ENCODE measurements around the gene NHLRC2.

NHLRC2 gene

GRCh38 chr10:113911113-113911512, 56.7 kb downstream of the NHLRC2 start:
- no peak for DNase-seq (ENCODE audit: low spot score)

DNA sequence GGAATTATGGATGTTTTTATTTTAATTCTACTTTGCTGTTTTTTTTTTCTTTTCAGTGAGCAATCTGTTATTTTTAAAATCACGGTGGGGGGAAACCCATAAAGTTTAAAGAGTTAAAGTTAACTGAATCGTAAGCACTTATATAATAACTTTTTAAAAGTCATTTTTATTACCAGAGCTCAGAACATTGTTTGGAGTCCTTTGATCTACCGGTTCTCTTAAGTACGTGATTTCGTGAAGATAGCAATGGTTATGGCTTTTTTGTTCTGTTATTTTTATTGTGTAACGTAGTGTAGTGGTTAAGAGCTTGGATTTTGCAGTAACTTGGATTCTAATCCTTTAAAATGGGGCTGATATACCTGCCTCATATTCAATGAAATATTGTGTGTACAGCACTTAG, 57.4 kb downstream of the NHLRC2 start:
- DNase-seq (ENCODE audit: low spot score), result no peak

GRCh38 chr10:113912582-113912981, 58.1 kb downstream of the NHLRC2 start:
- no peak for DNase-seq (ENCODE audit: low spot score)

DNA sequence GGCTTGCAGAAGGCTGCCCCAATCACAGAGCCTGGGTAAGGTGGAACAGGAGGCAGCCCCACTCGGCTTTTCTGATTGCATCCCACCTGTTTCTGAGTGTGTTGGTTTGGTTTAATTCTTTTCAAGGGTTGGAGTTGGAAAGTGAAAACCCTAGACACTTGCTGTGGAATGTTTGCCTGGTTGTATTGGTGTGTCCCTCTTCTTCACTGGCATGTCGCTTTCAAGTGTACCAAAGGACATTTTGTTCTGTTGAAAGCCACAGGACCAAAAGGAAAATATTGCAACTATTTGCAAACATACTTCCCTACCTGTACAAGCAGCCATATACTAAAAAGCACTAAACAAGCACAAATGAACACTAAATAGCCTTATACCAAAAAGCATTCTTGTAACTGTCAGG, 60.5 kb downstream of the NHLRC2 start:
- DNase-seq (ENCODE audit: low spot score), result no peak

DNA sequence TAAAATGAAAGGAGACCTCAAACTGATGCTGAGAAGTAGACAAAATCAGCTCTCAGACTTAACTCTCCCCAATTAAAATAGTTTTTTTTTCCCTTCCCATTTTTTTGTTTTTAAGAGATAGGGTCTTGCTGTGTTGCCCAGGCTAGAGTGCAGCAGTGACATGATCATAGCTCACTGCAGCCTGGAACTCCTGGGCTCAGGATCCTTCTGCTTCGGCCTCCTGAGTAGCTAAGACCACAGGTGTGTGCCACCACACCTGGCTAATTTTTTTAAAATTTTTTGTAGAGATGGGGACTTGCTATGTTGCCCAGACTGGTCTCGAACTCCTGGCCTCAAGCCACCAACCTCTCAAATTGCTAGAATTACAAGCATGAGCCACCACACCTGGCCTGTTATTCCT, 61.1 kb downstream of the NHLRC2 start:
- DNase-seq (ENCODE audit: low spot score), result no peak

DNA sequence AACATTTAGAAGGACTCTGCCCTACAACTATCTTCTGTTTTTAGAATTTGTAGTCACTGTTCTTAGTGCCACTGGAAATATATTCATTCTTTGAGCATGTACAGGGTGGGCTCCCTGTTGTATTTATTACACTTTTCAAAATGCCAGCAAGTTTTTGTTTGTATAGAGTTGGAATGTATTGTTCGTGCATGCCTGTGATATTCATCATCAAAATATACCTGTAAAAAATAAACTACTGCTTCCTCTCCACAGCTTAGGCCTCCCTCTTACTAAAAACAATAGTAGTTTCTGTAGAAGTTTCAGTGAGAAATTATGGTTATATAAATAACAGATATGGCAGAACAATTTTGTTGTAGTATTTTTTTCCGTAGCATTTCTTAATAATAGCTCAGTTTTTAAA, 61.6 kb downstream of the NHLRC2 start:
- DNase-seq (ENCODE audit: low spot score), result no peak

DNA sequence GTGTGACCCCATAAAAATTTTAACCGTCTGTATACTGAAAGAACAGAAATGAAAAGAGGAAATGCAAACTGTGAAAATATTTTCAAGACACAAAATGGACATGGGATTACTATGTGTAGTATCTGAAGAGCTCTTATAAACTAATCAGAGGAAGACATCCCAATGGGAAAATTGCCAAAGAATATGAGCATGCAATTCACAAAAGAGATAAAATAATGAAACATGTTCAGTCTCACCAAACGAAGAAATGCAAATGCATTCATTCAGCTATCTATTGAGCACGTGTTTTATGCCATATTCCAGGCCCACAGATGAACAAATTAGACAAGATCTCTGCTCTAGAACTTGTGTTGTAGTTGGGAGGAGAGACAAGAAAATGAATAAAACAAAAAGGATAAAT, 63.2 kb downstream of the NHLRC2 start:
- DNase-seq (ENCODE audit: low spot score), result no peak

- no peak for DNase-seq (ENCODE audit: low spot score)
These were observed 65.7 kb downstream of the NHLRC2 start for GRCh38 chr10:113920114-113920513.

DNA sequence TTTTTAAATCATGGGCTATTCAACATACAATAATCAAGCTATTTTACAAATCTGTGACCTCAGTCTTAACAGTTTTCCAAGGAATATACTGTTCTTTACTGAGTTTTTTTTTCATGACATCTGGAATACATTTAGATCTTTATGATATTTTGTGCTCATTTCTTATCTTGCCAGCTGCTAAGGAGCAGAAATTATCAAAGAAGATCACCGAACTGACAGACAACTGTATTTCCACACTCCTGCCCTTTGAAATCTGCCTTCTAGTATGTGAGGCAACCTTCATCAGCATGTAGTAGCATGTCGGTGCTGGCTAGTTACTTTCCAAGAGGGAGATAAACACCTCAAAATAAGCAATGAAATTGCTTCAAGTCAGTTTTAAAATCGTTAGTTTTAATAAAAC, 66.4 kb downstream of the NHLRC2 start:
- no peak for DNase-seq (ENCODE audit: low spot score)

DNA sequence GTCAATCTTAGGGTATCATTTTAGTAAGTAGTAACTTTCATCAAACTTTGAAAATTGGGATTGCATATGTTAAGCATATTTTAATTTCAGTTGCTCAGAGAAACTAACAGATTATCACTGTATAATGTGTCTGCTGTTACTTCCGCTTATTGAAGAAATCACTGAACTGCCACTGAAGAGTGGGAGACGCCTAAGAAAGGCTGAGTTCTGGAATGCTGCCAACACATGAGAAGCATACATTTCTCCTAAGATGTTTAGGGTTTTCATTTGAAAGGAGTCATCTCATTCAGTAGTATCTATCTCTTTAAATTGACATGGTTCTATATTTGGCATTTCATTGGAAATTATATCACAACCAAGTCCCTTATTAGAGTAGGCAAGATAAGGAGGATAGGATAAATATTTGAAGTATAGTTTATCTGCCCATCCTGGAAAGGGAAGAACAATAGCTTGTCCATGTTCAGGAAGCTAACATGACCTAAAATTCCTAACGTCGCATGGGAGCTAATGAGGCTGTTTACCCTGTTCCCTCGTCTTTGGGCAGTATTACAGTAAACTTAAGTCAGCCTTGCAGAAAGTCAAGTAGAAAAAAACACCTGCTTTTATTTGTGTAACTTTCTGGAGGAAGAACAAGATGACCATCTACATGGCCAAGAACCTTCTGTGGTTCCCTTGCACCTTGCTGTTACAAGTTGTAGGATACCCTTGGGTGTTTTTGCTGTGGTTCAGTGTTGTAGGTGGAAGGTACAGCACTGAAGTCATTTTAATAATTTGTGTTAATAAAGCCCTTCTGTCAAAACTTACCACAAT, 67.3 kb downstream of the NHLRC2 start:
- DNase-seq (ENCODE audit: low spot score), result no peak

DNA sequence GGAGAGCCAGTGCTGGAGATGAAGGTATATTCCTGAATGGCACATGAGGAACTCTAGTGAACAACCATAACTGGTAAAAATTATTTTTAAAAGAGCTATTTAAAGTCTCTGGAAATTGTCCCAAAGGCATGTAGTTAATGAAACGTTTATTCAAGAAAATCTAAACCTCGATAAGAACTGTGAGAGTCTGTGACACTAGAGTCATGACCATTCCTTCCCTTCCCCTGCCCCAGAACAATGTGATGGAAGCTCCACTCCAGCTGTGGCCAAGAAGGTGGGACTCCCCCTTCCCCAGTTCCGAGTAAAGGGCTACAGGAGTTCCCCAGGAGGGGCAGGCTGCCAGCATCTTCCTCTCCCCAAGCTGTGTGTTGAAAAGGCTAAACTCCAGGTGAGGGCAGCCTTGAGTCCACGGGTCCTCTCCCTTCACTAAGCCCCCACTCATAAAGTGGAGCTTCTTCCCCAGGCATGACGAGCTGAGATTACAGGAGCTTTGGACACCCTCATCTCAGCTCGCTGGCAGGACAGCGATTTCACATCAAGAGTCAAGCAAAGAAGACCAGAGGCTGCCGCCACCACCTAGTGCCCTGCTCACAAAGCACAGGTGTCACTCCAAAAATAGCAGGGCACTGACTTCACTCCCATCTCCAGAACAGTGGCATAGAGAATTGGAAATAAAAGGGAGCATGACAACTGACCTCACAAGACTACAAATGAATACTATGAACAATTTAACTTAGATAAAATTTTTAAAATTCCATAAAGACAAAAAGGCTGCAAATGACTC, 68.5 kb downstream of the NHLRC2 start:
- no peak for DNase-seq (ENCODE audit: low spot score)

GRCh38 chr10:113924186-113924585, 69.7 kb downstream of the NHLRC2 start:
- no peak for DNase-seq (ENCODE audit: low spot score)

DNA sequence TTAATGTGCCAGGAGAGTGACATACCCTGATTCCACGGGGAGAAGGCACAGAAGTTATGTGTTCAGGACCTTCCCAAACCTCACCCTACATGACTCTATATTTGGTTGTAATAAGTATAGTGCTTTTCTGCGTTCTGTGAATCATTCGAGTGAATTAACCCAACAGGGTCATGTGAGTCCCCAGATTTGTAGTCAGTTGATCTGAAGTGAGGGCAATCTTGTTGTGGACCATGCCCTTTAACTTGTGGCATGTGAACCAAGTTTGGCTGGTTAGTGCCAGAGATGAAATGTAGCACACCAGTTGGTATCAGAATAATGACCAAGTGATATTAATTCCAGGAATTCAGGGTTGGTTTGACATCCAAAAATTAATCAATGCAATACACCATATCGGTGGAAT, 70.2 kb downstream of the NHLRC2 start:
- no peak for DNase-seq (ENCODE audit: low spot score)

- no peak for DNase-seq (ENCODE audit: low spot score)
These were observed 73.0 kb downstream of the NHLRC2 start for GRCh38 chr10:113927440-113927839.

GRCh38 chr10:113928830-113929229, 74.4 kb downstream of the NHLRC2 start:
- DNase-seq (ENCODE audit: low spot score), result no peak

- DNase-seq (ENCODE audit: low spot score), result no peak
These were observed 75.1 kb downstream of the NHLRC2 start for GRCh38 chr10:113929522-113929921.

- DNase-seq (ENCODE audit: low spot score), result no peak
These were observed 76.1 kb downstream of the NHLRC2 start for GRCh38 chr10:113930482-113931057.

- DNase-seq (ENCODE audit: low spot score), result no peak
These were observed 78.4 kb downstream of the NHLRC2 start for GRCh38 chr10:113932854-113933253.

GRCh38 chr10:113933894-113934532, 79.6 kb downstream of the NHLRC2 start:
- no peak for DNase-seq (ENCODE audit: low spot score)

DNA sequence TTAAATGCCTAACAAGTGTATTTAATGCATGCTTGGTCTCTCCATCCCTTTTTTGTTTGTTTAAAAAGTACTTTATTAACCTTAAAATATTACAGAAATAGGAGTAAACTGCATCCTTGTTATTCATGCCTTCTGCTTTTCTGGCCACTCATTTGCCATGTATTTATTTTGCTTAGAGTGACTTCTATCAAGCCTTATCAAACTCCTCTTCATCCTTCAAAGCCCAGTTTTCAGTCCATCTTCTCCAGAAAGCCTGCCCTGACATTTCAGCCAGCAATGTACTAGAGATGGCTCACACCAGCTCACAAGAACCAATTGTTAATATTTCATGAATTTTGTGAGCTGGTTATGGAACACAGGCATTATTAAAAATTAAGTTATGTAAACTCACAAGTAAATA, 82.8 kb downstream of the NHLRC2 start:
- DNase-seq (ENCODE audit: low spot score), result no peak

DNA sequence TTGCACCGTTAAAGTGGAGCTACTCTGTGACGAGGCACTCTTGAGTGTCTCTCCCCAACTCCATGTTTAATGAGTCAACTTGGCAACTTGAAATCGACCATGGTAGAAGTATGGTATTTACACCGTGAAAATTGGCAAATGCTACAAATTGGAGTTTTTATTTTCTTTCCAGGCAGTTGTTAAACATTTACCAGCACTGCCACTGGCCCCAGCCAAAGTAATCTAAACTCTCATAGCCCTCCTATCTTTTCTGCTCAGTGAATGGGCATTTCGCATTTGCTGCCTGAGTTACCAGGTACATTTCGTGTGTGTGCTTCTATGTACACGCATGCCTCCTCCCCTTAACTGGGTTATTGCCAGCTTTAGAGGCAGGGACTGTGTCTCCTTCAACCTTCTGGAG, 83.3 kb downstream of the NHLRC2 start:
- DNase-seq (ENCODE audit: low spot score), result no peak

GRCh38 chr10:113939212-113939860, 84.9 kb downstream of the NHLRC2 start:
- no peak for DNase-seq (ENCODE audit: low spot score)

Measured in RKO (cell line).